HCT116 (cell line): Measurements from ENCODE around the gene UBE2J2. TPM values are rescaled to one million over a fixed set of nuclear protein-coding genes. Genes with fewer than 3 reads are reported as not detected.

ENCODE experiments used
- ATAC-seq: fragments of 200-7000 bp; cut with Tn5 transposase; 2 replicates; pipeline ENCODE4 v1.9.1; 2020; ENCODE audit warnings: mild to moderate bottlenecking, moderate library complexity
- BruUV-seq: library from RNA; stranded (reverse); fragments of 400-500 nt; replicated peaks from 2 replicates; lab custom pipeline; 2021; lab: Mats Ljungman, UMichigan
- CTCF ChIA-PET: fragments of 300-600 bp; sonication (Branson Sonifier 250); formaldehyde crosslinking; loops from one replicate; lab custom pipeline; 2021; ENCODE audit warnings: antibody characterized with exemption; lab: Charles Lee
- POLR2A ChIA-PET: fragments of 300-600, 350-600 bp; sonication (Branson Sonifier 250); formaldehyde crosslinking; loops from one replicate; lab custom pipeline; 2021; ENCODE audit warnings: antibody characterized with exemption; lab: Charles Lee
- RAD21 ChIA-PET, 2 experiments: fragments of 300-600 bp; sonication (Branson Sonifier 250); formaldehyde crosslinking; loops; one replicate each; lab custom pipeline; 2023; ENCODE audit warnings: low total read pairs in 2 of 2; ENCODE audit not compliant: uncharacterized antibody in 2 of 2, unreplicated experiment in 2 of 2, low non-redundant PET in 1 of 2; lab: Charles Lee
- DNase-seq: peaks from one replicate; pipeline ENCODE4 v3.0.0-alpha.2; 2010; ENCODE audit warnings: low read depth, low spot score
- H2AFZ ChIP-seq: fragments of 200-600 bp; shearing (Covaris generic), sonication (generic); 2 replicates; pipeline ENCODE4 v1.6.1; 2017; ENCODE audit warnings: low read depth, mixed run types, mixed read lengths, antibody characterized with exemption, low read length; ENCODE audit not compliant: poor library complexity, severe bottlenecking
- H3K27ac ChIP-seq: 2 replicates; pipeline ENCODE4 v1.5.1; 2012; ENCODE audit warnings: low read depth, low read length
- H3K27me3 ChIP-seq: fragments of 200-600 bp; sonication (generic); 2 replicates; pipeline ENCODE4 v1.6.1; 2016; ENCODE audit warnings: mixed run types, low read length, mixed read lengths; ENCODE audit not compliant: insufficient read depth
- H3K36me3 ChIP-seq, 2 experiments: fragments of 200-500 bp in 1 of 2; fragments of 200-600 bp in 1 of 2; sonication (Bioruptor generic) in 1 of 2; sonication (generic) in 1 of 2; 2 replicates each; pipeline versions ENCODE4 v1.5.1 to v1.6.1; 2014 to 2016; ENCODE audit warnings: low read length in 2 of 2, inconsistent platforms in 1 of 2, mixed read lengths in 1 of 2, mixed run types in 1 of 2; ENCODE audit not compliant: insufficient read depth in 2 of 2, control insufficient read depth in 1 of 2
- H3K4me1 ChIP-seq, 2 experiments: fragments of 200-600 bp in 1 of 2; sonication (generic) in 1 of 2; 2 replicates each; pipeline versions ENCODE4 v1.5.1 to v1.6.1; 2012 to 2017; ENCODE audit warnings: low read length in 2 of 2, inconsistent platforms in 1 of 2, mild to moderate bottlenecking in 1 of 2, mixed read lengths in 1 of 2, mixed run types in 1 of 2, moderate library complexity in 1 of 2; ENCODE audit not compliant: insufficient read depth in 2 of 2, control insufficient read depth in 1 of 2
- H3K4me2 ChIP-seq: fragments of 200-600 bp; sonication (generic); 2 replicates; pipeline ENCODE4 v1.6.1; 2017; ENCODE audit warnings: mixed run types, low read length, mixed read lengths
- H3K4me3 ChIP-seq, 2 experiments: fragments of 200-600 bp in 1 of 2; sonication (generic) in 1 of 2; replicated peaks in 1 of 2; 2 replicates each; pipeline ENCODE4 v1.5.1; 2011 to 2016; ENCODE audit warnings: low read length in 2 of 2, control low read depth in 1 of 2, low read depth in 1 of 2, mild to moderate bottlenecking in 1 of 2, mixed read lengths in 1 of 2, mixed run types in 1 of 2
- H3K79me2 ChIP-seq: fragments of 200-600 bp; sonication (generic); 2 replicates; pipeline ENCODE4 v1.6.1; 2017; ENCODE audit warnings: mild to moderate bottlenecking, mixed run types, low read length, moderate library complexity, mixed read lengths; ENCODE audit not compliant: insufficient read depth
- H3K9ac ChIP-seq: fragments of 200-600 bp; sonication (generic); 2 replicates; pipeline ENCODE4 v1.6.1; 2016; ENCODE audit warnings: low read length, mixed read lengths
- H3K9me2 ChIP-seq: fragments of 200-600 bp; sonication (generic), shearing (Covaris generic); 2 replicates; pipeline ENCODE4 v1.6.1; 2017; ENCODE audit warnings: mixed run types, mild to moderate bottlenecking, moderate library complexity; ENCODE audit not compliant: insufficient read depth
- H3K9me3 ChIP-seq, 2 experiments: fragments of 200-500 bp in 1 of 2; fragments of 200-600 bp in 1 of 2; sonication (Bioruptor generic) in 1 of 2; sonication (generic) in 1 of 2; 2 replicates each; pipeline ENCODE4 v1.6.1; 2014 to 2017; ENCODE audit warnings: low read length in 2 of 2, mixed read lengths in 2 of 2, inconsistent platforms in 1 of 2, low read depth in 1 of 2, mild to moderate bottlenecking in 1 of 2, mixed run types in 1 of 2, moderate library complexity in 1 of 2; ENCODE audit not compliant: control insufficient read depth in 1 of 2, insufficient read depth in 1 of 2
- H4K20me1 ChIP-seq: fragments of 200-600 bp; sonication (generic), shearing (Covaris generic); 2 replicates; pipeline ENCODE4 v1.6.1; 2017; ENCODE audit warnings: mixed run types, mild to moderate bottlenecking, moderate library complexity; ENCODE audit not compliant: insufficient read depth
- ATF3 ChIP-seq: IDR thresholded peaks from 2 replicates; pipeline ENCODE4 v1.6.1; 2012
- CBX3 ChIP-seq: IDR thresholded peaks from 2 replicates; pipeline ENCODE4 v1.6.1; 2012; ENCODE audit warnings: low read depth
- CEBPB ChIP-seq: IDR thresholded peaks from 2 replicates; pipeline ENCODE4 v1.6.1; 2012; ENCODE audit warnings: low read depth
- CTCF ChIP-seq, 3 experiments: fragments of 200-600 bp in 1 of 3; sonication (generic) in 1 of 3; IDR thresholded peaks in 2 of 3; conservative IDR thresholded peaks in 1 of 3; 2 replicates each; pipeline ENCODE4 v1.5.1; 2012 to 2017; ENCODE audit warnings: low read depth in 2 of 3, low read length in 2 of 3, antibody characterized with exemption in 1 of 3, borderline replicate concordance in 1 of 3, control low read depth in 1 of 3, mild to moderate bottlenecking in 1 of 3, mixed read lengths in 1 of 3, mixed run types in 1 of 3, moderate library complexity in 1 of 3; ENCODE audit not compliant: insufficient read depth in 1 of 3
- ELF1 ChIP-seq: IDR thresholded peaks from 2 replicates; pipeline ENCODE4 v1.6.1; 2012; ENCODE audit warnings: low read depth, borderline replicate concordance
- EZH2phosphoT487 ChIP-seq: fragments of 200-600 bp; IDR thresholded peaks from 2 replicates; pipeline ENCODE4 v1.6.1; 2018; ENCODE audit warnings: antibody characterized with exemption, borderline replicate concordance
- JUND ChIP-seq: IDR thresholded peaks from 2 replicates; pipeline ENCODE4 v1.6.1; 2012
- MAX ChIP-seq: IDR thresholded peaks from 2 replicates; pipeline ENCODE4 v1.6.1; 2012
- POLR2A ChIP-seq: IDR thresholded peaks from 2 replicates; pipeline ENCODE4 v1.7.0; 2011; ENCODE audit warnings: borderline replicate concordance; ENCODE audit not compliant: insufficient read depth, insufficient read length; ENCODE audit errors: extremely low read depth
- POLR2AphosphoS5 ChIP-seq: IDR thresholded peaks from 2 replicates; pipeline ENCODE4 v1.6.1; 2011; ENCODE audit warnings: mild to moderate bottlenecking, low read depth, low read length, moderate library complexity
- SIN3A ChIP-seq: IDR thresholded peaks from 2 replicates; pipeline ENCODE4 v1.6.1; 2012; ENCODE audit warnings: low read depth
- ZNF274 ChIP-seq: fragments of 200-500 bp; sonication (Bioruptor generic); IDR thresholded peaks from 2 replicates; pipeline ENCODE4 v1.6.1; 2014; ENCODE audit warnings: mild to moderate bottlenecking, low read depth, low read length, inconsistent platforms
- intact Hi-C: fragments of 100-400 bp; cut with micrococcal nuclease; formaldehyde crosslinking; loops from 2 replicates; pipeline ENCODE4 v1.10.0; 2022
- total RNA-seq: library from RNA; stranded (reverse); gene quantifications from one replicate; pipeline ENCODE4 v1.2.1, GENCODE V29; 2021; ENCODE audit not compliant: unreplicated experiment

UBE2J2 gene
- total RNA-seq, 1 experiment from 2014 or later: 67.7 TPM

DNA sequence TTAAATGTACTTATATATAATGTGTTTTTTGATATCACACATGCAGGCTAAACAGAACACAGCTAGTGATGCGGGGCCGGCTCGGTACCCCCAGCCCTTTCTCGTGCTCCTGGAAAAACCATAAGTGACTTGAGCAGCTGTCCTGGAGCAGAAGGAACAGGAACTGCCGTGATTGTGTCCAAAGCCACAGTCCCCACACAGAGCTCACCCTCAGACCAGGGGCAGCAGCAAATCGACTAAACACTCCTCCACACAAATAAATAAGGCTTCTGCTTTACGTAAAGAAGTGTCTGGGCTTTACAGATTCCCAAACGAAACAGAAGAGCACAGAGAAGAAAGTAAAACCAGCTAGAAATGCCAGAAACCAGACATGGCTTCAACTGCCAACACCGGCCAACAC, 9.6 kb downstream of the UBE2J2 start (continued):
- TF ChIP-seq CTCF (IDR thresholded peaks at IDR 0.05 in 2 of 3, conservative IDR thresholded peaks at IDR 0.05 in 1 of 3; ENCODE audit: borderline replicate concordance in 1 of 3, insufficient read depth in 1 of 3, low read depth in 2 of 3, low read length in 2 of 3) (no peak), CBX3 (no peak), ELF1 (no peak), POLR2AphosphoS5 (no peak), SIN3A (no peak), POLR2A (no peak), ZNF274 (no peak), EZH2phosphoT487 (no peak), MAX (no peak), ATF3 (no peak), CEBPB (no peak)
- TF ChIP-seq, all 23 proteins: peak for 0

DNA sequence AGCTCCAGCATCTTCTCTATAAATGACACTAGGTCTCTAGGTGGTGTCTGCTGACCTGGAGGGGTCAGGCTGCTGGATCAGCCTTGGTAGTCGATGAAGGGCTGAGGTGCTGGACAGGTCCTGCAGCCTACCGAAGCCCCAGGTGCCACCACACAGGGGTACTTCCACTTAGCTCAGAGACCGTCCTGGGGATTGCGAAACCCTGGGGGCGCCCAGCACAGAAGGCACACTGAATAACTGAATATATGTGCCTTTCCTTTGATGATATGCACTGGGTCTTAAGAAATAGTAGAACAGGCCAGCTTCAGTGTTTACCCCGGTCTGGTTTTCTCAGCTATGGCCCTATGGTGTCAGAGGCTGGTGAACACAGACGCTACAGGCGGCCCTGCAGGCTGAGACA, 10.9 kb downstream of the UBE2J2 start:
- H3K27ac ChIP-seq: no peak overlapping the region
- H3K36me3 ChIP-seq: peaks cover 21 to 47% of the 10 kb centered on the region in 2 experiments; a peak in 3 of 4 replicates
- H3K9me2 ChIP-seq: no peaks in the 10 kb centered on the region
- no peak for DNase-seq
- no TSS peak for BruUV-seq
- peaks cover 38% of the 10 kb centered on the region for H3K79me2 ChIP-seq
- H2AFZ ChIP-seq: no peak overlapping the region
- H3K9ac ChIP-seq: no peak overlapping the region
- H3K9me3 ChIP-seq: no peaks in the 10 kb centered on the region
- H4K20me1 ChIP-seq: no peaks in the 10 kb centered on the region
- no peaks in the 10 kb centered on the region for H3K27me3 ChIP-seq
- no peak overlapping the region for H3K4me3 ChIP-seq
- CTCF ChIA-PET: no interaction called here
- intact Hi-C loops: no loop called here
- H3K4me1 ChIP-seq: peaks cover 0 to 5% of the 10 kb centered on the region in 2 experiments; a peak in 1 of 4 replicates
- no peak overlapping the region for H3K4me2 ChIP-seq
- POLR2A ChIA-PET: no interaction called here
- 0 out of 2 replicates have a peak, but pooled peaks have one; percentile 20 for TF ChIP-seq POLR2AphosphoS5
- TF ChIP-seq JUND: no peak
- TF ChIP-seq, all 23 proteins: peak for 1
- no peak for ATAC-seq
- RAD21 ChIA-PET: no interaction called here
